ENCODE data around the gene NFATC2IP. TPM values are rescaled to one million over a fixed set of nuclear protein-coding genes. Genes with fewer than 3 reads are reported as not detected.
"Not testable (repeated sequence)": the region's sequence is repeated elsewhere in the genome, so short reads cannot be mapped to it uniquely, and the experiment has no call there.

Gene NFATC2IP
- total RNA-seq, 1 donor from 2014 or later, result 19.2 TPM

DNA sequence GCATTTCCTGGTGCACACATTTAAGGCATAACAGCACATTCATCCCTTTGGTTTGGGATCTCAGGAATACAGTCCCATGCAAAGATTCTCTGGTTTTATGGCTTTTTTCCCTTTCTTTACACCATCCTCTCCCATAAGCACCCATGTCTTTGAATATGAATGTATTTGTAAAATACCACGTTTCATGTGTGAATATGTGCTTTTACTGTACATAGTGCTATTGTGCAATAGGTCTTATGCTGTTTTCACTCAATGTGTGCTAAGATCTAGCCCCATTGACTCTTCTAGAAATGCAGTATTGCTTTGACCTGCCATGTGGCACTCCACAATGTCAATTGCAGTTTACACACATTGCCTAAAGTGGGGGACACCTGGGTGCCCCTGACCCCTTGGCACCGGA, 13.8 kb downstream of the NFATC2IP start:
- FAIRE-seq (no peak), DNase-seq (ENCODE audit: low read depth) (no peak)
- TF ChIP-seq, protein P1, sequence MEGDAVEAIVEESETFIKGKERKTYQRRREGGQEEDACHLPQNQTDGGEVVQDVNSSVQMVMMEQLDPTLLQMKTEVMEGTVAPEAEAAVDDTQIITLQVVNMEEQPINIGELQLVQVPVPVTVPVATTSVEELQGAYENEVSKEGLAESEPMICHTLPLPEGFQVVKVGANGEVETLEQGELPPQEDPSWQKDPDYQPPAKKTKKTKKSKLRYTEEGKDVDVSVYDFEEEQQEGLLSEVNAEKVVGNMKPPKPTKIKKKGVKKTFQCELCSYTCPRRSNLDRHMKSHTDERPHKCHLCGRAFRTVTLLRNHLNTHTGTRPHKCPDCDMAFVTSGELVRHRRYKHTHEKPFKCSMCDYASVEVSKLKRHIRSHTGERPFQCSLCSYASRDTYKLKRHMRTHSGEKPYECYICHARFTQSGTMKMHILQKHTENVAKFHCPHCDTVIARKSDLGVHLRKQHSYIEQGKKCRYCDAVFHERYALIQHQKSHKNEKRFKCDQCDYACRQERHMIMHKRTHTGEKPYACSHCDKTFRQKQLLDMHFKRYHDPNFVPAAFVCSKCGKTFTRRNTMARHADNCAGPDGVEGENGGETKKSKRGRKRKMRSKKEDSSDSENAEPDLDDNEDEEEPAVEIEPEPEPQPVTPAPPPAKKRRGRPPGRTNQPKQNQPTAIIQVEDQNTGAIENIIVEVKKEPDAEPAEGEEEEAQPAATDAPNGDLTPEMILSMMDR (IDR thresholded peaks at IDR 0.05; ENCODE audit: insufficient read depth, low read length, severe bottlenecking), result no peak
- H3K4me3 ChIP-seq (ENCODE audit: low read depth, low read length), result no peak overlapping the region
- peaks cover 26% of the 10 kb centered on the region for H3K36me3 ChIP-seq (ENCODE audit: control insufficient read depth, insufficient read depth, low read length)
- H3K27me3 ChIP-seq (ENCODE audit: control insufficient read depth, insufficient read depth, low read length), result no peaks in the 10 kb centered on the region

DNA sequence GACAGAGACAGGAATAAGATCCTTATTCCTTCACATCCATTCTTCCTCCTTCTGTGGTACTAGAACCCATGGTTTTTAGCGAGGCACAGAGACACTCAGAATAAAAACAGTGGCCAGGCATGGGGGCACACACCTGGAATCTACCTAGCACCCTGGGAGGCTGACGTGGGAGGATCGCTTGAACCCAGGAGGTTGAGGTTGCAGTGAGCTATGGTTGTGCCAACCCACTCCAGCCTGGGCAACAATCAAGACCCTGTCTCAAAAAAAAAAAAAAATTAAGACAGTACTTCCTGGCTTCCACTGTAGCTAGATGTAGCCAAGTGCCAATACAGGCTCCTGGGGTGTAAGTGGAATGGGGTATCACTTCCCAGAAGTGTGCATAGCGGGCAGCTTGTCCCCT, 16.4 kb downstream of the NFATC2IP start:
- DNase-seq (ENCODE audit: low read depth), result no peak
- Histone ChIP-seq H3K27me3 (ENCODE audit: control insufficient read depth, insufficient read depth, low read length) (no peaks in the 10 kb centered on the region), H3K4me3 (ENCODE audit: low read depth, low read length) (no peak overlapping the region), H3K36me3 (ENCODE audit: control insufficient read depth, insufficient read depth, low read length) (peaks cover 14% of the 10 kb centered on the region)
- TF ChIP-seq, protein P1 (IDR thresholded peaks at IDR 0.05; ENCODE audit: insufficient read depth, low read length, severe bottlenecking), result no peak
- no peak for FAIRE-seq

- H3K4me3 ChIP-seq (ENCODE audit: low read depth, low read length); DNase-seq (ENCODE audit: low read depth); H3K27me3 ChIP-seq (ENCODE audit: control insufficient read depth, insufficient read depth, low read length); H3K36me3 ChIP-seq (ENCODE audit: control insufficient read depth, insufficient read depth, low read length); FAIRE-seq: not testable (repeated sequence)
Observed at GRCh38 chr16:28969696-28970095, 19.0 kb downstream of the NFATC2IP start.

- peak; percentile 54 for DNase-seq (ENCODE audit: low read depth)
- H3K27me3 ChIP-seq (ENCODE audit: control insufficient read depth, insufficient read depth, low read length), result no peaks in the 10 kb centered on the region
- H3K36me3 ChIP-seq (ENCODE audit: control insufficient read depth, insufficient read depth, low read length), result peaks cover 6% of the 10 kb centered on the region
- TF ChIP-seq, protein P1 (IDR thresholded peaks at IDR 0.05; ENCODE audit: insufficient read depth, low read length, severe bottlenecking), result peak; percentile 56
- peak overlapping the region; percentile 94 for H3K4me3 ChIP-seq (ENCODE audit: low read depth, low read length)
- no peak for FAIRE-seq
Observed at GRCh38 chr16:28974007-28974436, 23.3 kb downstream of the NFATC2IP start.

- peak; percentile 83 for DNase-seq (ENCODE audit: low read depth)
- H3K27me3 ChIP-seq (ENCODE audit: control insufficient read depth, insufficient read depth, low read length), result no peaks in the 10 kb centered on the region
- no peak for FAIRE-seq
- H3K4me3 ChIP-seq (ENCODE audit: low read depth, low read length), result peak within 1 kb of the TSS; percentile 94
- TF ChIP-seq, protein P1 (IDR thresholded peaks at IDR 0.05; ENCODE audit: insufficient read depth, low read length, severe bottlenecking), result no peak
- peaks cover 10% of the 10 kb centered on the region for H3K36me3 ChIP-seq (ENCODE audit: control insufficient read depth, insufficient read depth, low read length)
Observed at GRCh38 chr16:28974437-28975157, 23.9 kb downstream of the NFATC2IP start, which contains the start of gene SPNS1. Gene SPNS1 (plus strand): TSS chr16:28974778. CDS start chr16:28975152, 374 bp downstream.

DNA sequence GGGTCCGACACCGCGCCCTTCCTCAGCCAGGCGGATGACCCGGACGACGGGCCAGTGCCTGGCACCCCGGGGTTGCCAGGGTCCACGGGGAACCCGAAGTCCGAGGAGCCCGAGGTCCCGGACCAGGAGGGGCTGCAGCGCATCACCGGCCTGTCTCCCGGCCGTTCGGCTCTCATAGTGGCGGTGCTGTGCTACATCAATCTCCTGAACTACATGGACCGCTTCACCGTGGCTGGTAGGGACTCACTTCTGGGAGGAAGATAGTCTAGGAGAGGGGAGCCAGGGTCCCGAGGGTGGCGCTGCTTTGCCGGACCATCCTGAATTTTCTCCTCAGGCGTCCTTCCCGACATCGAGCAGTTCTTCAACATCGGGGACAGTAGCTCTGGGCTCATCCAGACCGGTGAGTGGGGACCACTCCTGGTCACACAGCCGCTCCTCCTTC, 24.4 kb downstream of the NFATC2IP start:
- Histone ChIP-seq H3K27me3 (ENCODE audit: control insufficient read depth, insufficient read depth, low read length) (no peaks in the 10 kb centered on the region), H3K4me3 (ENCODE audit: low read depth, low read length) (peak overlapping the region; percentile 94), H3K36me3 (ENCODE audit: control insufficient read depth, insufficient read depth, low read length) (peaks cover 10% of the 10 kb centered on the region)
- DNase-seq (ENCODE audit: low read depth), result no peak
- FAIRE-seq, result no peak
- TF ChIP-seq, protein P1 (IDR thresholded peaks at IDR 0.05; ENCODE audit: insufficient read depth, low read length, severe bottlenecking), result no peak
